ENCODE results near the gene AIFM3. TPM values are rescaled to one million over a fixed set of nuclear protein-coding genes. Genes with fewer than 3 reads are reported as not detected.

AIFM3 gene
- polyA plus RNA-seq, 2 of the 4 experiments (the other 2 are of a cell fraction): 1.4 to 3.6 TPM

DNA sequence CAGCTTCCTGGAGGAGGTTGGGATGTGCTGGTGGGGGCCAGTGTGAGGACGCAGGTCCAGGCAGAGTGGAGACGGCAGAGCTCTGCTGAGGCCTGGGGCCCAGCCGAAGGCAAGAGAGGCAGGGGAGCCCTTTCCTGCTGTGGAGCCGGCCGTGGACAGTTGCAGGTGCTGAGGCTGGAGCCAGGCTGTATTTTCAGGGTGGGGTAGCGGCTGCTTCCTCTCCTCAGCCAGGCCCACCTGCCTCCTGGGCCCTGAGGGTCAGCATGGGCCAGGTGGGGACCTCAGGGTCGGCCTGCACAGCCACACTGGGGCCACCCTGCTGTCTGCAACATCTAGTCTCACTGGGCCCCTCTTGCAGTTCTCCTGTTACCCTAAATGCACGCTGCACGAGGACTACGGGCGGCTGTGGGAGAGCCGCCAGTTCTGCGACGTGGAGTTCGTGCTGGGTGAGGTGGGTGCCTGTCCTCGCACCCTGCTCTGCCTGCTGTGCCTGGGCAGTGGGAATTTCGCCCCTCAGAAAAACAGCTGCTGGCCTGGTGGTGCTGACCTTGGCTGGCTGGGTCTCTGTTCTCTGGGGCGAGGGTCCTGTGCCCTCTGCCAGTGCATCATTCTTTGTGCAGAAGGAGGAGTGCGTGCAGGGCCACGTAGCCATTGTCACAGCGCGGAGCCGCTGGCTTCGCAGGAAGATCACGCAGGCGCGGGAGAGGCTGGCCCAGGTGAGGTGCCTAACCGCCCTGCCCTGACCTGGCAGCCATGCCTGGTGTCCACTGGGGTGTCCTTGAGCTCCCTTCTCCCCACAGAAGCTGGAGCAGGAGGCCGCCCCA, 26.5 kb downstream of the AIFM3 start:
- POLR2A ChIA-PET: interaction anchor here (1.0 to 1.2 kb wide), 2 partner anchors 9 to 11 kb away, joined by 3 read pairs; partner anchors contain the start of gene LZTR1
- FAIRE-seq: no peak

DNA sequence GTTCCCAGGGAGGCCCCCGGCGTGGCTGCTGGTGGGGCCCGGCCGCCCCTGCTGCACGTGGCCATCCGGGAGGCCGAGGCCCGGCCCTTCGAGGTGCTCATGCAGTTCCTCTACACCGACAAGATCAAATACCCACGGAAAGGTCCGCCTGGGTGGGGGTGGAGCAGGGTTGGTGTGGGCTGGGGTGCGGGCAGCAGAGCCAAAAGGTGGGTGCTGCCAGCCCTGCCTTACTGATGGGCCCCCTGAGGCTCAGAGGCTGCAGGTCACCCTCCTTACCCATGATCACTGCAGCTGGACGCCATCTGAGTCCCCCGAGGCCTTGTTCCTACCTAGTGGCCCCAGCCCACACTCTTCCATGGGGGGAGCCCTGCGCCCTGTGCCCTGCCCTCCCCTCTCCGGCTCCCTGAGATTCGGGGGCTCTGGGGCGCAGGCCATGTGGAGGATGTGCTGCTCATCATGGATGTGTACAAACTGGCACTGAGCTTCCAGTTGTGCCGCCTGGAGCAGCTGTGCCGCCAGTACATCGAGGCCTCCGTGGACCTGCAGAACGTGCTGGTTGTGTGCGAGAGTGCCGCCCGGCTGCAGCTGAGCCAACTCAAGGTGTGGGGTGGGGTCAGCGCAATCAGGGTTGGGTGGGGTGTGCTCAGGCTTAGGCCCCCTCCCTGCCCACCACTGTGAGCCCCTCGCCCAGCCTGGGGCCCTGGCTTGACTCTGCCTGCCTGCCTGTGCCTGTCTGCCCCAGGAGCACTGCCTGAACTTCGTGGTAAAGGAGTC, 27.3 kb downstream of the AIFM3 start:
- TF ChIP-seq NR3C1 (IDR thresholded peaks at IDR 0.05) (no peak), TP53 (CRISPR knock-in tag; IDR thresholded peaks at IDR 0.05) (no peak)
- CTCF ChIA-PET: no interaction called here
- POLR2A ChIA-PET: interaction anchor here (1.0 to 1.2 kb wide), 2 partner anchors 8 to 12 kb away, joined by 3 read pairs; partner anchors contain the start of gene LZTR1

More for the DNA sequence above, 26.5 kb downstream of the AIFM3 start:
- no peak for DNase-seq (ENCODE audit: low read depth in 1 of 2, low spot score in 1 of 2)
- H3K4me3 ChIP-seq: no peak overlapping the region
- no peak for TF ChIP-seq SMC3 (IDR thresholded peaks at IDR 0.05)
- TF ChIP-seq RCOR1 (IDR thresholded peaks at IDR 0.05; ENCODE audit: low read depth, low read length): no peak
- TF ChIP-seq, protein P1, sequence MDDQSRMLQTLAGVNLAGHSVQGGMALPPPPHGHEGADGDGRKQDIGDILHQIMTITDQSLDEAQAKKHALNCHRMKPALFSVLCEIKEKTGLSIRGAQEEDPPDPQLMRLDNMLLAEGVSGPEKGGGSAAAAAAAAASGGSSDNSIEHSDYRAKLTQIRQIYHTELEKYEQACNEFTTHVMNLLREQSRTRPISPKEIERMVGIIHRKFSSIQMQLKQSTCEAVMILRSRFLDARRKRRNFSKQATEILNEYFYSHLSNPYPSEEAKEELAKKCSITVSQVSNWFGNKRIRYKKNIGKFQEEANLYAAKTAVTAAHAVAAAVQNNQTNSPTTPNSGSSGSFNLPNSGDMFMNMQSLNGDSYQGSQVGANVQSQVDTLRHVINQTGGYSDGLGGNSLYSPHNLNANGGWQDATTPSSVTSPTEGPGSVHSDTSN (IDR thresholded peaks at IDR 0.05): no peak
- TF ChIP-seq EP300 (IDR thresholded peaks at IDR 0.05): no peak
- TF ChIP-seq SREBF2 (IDR thresholded peaks at IDR 0.05): no peak
- no peak for TF ChIP-seq CBX8 (IDR thresholded peaks at IDR 0.05)
- TF ChIP-seq HOXB5 (CRISPR knock-in tag; IDR thresholded peaks at IDR 0.05): no peak
- no peak for TF ChIP-seq CEBPB (IDR thresholded peaks at IDR 0.05)
- no peak for TF ChIP-seq FOSB (CRISPR knock-in tag; IDR thresholded peaks at IDR 0.05)
- no peak for TF ChIP-seq ZSCAN20 (CRISPR knock-in tag; IDR thresholded peaks at IDR 0.05)
- TF ChIP-seq ESRRA (IDR thresholded peaks at IDR 0.05; ENCODE audit: borderline replicate concordance, low read length): no peak
- no peak for TF ChIP-seq POLR2AphosphoS2 (conservative IDR thresholded peaks at IDR 0.05; ENCODE audit: low read length)
- TF ChIP-seq, protein P2, sequence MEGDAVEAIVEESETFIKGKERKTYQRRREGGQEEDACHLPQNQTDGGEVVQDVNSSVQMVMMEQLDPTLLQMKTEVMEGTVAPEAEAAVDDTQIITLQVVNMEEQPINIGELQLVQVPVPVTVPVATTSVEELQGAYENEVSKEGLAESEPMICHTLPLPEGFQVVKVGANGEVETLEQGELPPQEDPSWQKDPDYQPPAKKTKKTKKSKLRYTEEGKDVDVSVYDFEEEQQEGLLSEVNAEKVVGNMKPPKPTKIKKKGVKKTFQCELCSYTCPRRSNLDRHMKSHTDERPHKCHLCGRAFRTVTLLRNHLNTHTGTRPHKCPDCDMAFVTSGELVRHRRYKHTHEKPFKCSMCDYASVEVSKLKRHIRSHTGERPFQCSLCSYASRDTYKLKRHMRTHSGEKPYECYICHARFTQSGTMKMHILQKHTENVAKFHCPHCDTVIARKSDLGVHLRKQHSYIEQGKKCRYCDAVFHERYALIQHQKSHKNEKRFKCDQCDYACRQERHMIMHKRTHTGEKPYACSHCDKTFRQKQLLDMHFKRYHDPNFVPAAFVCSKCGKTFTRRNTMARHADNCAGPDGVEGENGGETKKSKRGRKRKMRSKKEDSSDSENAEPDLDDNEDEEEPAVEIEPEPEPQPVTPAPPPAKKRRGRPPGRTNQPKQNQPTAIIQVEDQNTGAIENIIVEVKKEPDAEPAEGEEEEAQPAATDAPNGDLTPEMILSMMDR (IDR thresholded peaks at IDR 0.05): no peak
- TF ChIP-seq NPAS2 (CRISPR knock-in tag; IDR thresholded peaks at IDR 0.05; ENCODE audit: borderline replicate concordance): no peak
- no peak for TF ChIP-seq RARB (CRISPR knock-in tag; IDR thresholded peaks at IDR 0.05)
- TF ChIP-seq ZC3H11A (IDR thresholded peaks at IDR 0.05): no peak
- TF ChIP-seq PHF8 (IDR thresholded peaks at IDR 0.05; ENCODE audit: borderline replicate concordance, low read depth): no peak
- no peak for TF ChIP-seq FOSL2 (IDR thresholded peaks at IDR 0.05)
- TF ChIP-seq FOSL2 (CRISPR knock-in tag; IDR thresholded peaks at IDR 0.05): no peak
- CTCF ChIA-PET: no interaction called here
- ATAC-seq: no peak
- H3K9me3 ChIP-seq: no peaks in the 10 kb centered on the region
- H3K4me2 ChIP-seq: no peak overlapping the region
- no peaks in the 10 kb centered on the region for H3K4me1 ChIP-seq
- WGBS (ENCODE audit: missing lambda C conversion rate): 96% methylated on average over 8 of the region's 29 CpGs
- no peak overlapping the region for H3K27ac ChIP-seq

DNA sequence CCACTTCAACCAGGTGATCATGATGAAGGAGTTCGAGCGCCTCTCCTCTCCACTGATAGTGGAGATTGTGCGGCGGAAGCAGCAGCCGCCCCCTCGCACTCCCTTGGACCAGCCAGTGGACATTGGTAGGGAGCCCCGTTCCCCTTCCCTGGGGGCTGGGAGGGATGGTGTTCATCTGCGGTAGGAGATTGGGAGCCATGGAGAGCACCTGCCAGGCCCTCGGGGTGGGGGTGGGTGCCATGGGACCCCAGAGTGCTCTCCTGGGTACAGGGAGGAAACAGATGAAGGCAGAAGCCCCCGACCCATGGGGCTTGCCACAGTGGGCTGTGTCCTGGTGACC, 27.8 kb downstream of the AIFM3 start:
- Histone ChIP-seq H3K4me2 (no peak overlapping the region), H3K27ac (no peak overlapping the region), H3K9me3 (no peaks in the 10 kb centered on the region), H3K4me3 (no peak overlapping the region), H3K4me1 (no peaks in the 10 kb centered on the region)
- POLR2A ChIA-PET: interaction anchor here (1.0 kb wide), 1 partner anchor 13 kb away, joined by 3 read pairs; the partner anchor contains the start of gene LZTR1
- DNase-seq (ENCODE audit: low read depth in 1 of 2, low spot score in 1 of 2) (no peak), ATAC-seq (no peak), FAIRE-seq (no peak)
- CTCF ChIA-PET: no interaction called here
- TF ChIP-seq MAZ (IDR thresholded peaks at IDR 0.05; ENCODE audit: borderline replicate concordance, low read depth, low read length) (no peak), EHMT2 (IDR thresholded peaks at IDR 0.05; ENCODE audit: low read depth) (no peak), RCOR1 (IDR thresholded peaks at IDR 0.05; ENCODE audit: low read depth, low read length) (no peak), JUNB (IDR thresholded peaks at IDR 0.05) (no peak), RAD21 (conservative IDR thresholded peaks at IDR 0.05 in 1 of 2, IDR thresholded peaks at IDR 0.05 in 1 of 2) (no peak), ZC3H11A (IDR thresholded peaks at IDR 0.05) (no peak), CHD4 (IDR thresholded peaks at IDR 0.05; ENCODE audit: borderline replicate concordance) (no peak), CHD2 (IDR thresholded peaks at IDR 0.05; ENCODE audit: low read length, partially characterized antibody) (no peak)
- WGBS (ENCODE audit: missing lambda C conversion rate): no CpG with 5 or more reads among the region's 10 CpGs

More for the DNA sequence above, 27.3 kb downstream of the AIFM3 start:
- H3K4me3 ChIP-seq: no peak overlapping the region
- H3K4me1 ChIP-seq: no peaks in the 10 kb centered on the region
- FAIRE-seq: no peak
- DNase-seq (ENCODE audit: low read depth in 1 of 2, low spot score in 1 of 2): no peak
- no peak for ATAC-seq
- H3K9me3 ChIP-seq: no peaks in the 10 kb centered on the region
- H3K4me2 ChIP-seq: no peak overlapping the region
- H3K27ac ChIP-seq: no peak overlapping the region
- 90% methylated on average over 10 of the region's 30 CpGs for WGBS (ENCODE audit: missing lambda C conversion rate)

Measured in A549 (cell line).